Brain microvascular endothelial cell (primary cell): ENCODE results near the gene C3.
A peak's percentile ranks its signal among the peaks of the same experiment; 100 is the strongest.
"Not testable (repeated sequence)": the region's sequence is repeated elsewhere in the genome, so short reads cannot be mapped to it uniquely, and the experiment has no call there.

ENCODE experiments used
- DNase-seq: peaks from one replicate; pipeline ENCODE4 v3.0.0-alpha.2; 2020
- H3K27ac ChIP-seq: fragments of 250-450 bp; sonication (Bioruptor Pico); 2 replicates; pipeline ENCODE4 v1.5.1; 2020; ENCODE audit warnings: mild to moderate bottlenecking, moderate library complexity
- H3K27me3 ChIP-seq: fragments of 250-450 bp; sonication (Bioruptor Pico); replicated peaks from 2 replicates; pipeline ENCODE4 v1.5.1; 2020; ENCODE audit warnings: mild to moderate bottlenecking
- H3K36me3 ChIP-seq: fragments of 250-450 bp; sonication (Bioruptor Pico); replicated peaks from 2 replicates; pipeline ENCODE4 v1.5.1; 2020; ENCODE audit warnings: mild to moderate bottlenecking
- H3K4me3 ChIP-seq: 2 replicates; pipeline ENCODE4 v1.5.1; 2011; ENCODE audit warnings: low read depth, mild to moderate bottlenecking, control low read depth, low read length, moderate library complexity
- in situ Hi-C: cut with HindIII; loops from 2 replicates; pipeline ENCODE4 v1.10.0; 2017; ENCODE audit warnings: low sequenced_read_pairs, low pct_ligation_motif_present
- TF ChIP-seq, protein P1 (sequence below): IDR thresholded peaks from 2 replicates; pipeline ENCODE4 v1.5.1; 2011; ENCODE audit warnings: low read depth, mild to moderate bottlenecking, moderate library complexity, low read length, control low read depth, inconsistent platforms; ENCODE audit errors: missing control alignments

The C3 gene

GRCh38 chr19:6677883-6678689 is 42.4 kb downstream of the C3 start:
- no peak for DNase-seq
- H3K4me3 ChIP-seq: no peak overlapping the region
- no peaks in the 10 kb centered on the region for H3K36me3 ChIP-seq
- TF ChIP-seq, protein P1, sequence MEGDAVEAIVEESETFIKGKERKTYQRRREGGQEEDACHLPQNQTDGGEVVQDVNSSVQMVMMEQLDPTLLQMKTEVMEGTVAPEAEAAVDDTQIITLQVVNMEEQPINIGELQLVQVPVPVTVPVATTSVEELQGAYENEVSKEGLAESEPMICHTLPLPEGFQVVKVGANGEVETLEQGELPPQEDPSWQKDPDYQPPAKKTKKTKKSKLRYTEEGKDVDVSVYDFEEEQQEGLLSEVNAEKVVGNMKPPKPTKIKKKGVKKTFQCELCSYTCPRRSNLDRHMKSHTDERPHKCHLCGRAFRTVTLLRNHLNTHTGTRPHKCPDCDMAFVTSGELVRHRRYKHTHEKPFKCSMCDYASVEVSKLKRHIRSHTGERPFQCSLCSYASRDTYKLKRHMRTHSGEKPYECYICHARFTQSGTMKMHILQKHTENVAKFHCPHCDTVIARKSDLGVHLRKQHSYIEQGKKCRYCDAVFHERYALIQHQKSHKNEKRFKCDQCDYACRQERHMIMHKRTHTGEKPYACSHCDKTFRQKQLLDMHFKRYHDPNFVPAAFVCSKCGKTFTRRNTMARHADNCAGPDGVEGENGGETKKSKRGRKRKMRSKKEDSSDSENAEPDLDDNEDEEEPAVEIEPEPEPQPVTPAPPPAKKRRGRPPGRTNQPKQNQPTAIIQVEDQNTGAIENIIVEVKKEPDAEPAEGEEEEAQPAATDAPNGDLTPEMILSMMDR: no peak
- H3K27ac ChIP-seq: no peak overlapping the region
- no peaks in the 10 kb centered on the region for H3K27me3 ChIP-seq
- in situ Hi-C loops: no loop called here

DNA sequence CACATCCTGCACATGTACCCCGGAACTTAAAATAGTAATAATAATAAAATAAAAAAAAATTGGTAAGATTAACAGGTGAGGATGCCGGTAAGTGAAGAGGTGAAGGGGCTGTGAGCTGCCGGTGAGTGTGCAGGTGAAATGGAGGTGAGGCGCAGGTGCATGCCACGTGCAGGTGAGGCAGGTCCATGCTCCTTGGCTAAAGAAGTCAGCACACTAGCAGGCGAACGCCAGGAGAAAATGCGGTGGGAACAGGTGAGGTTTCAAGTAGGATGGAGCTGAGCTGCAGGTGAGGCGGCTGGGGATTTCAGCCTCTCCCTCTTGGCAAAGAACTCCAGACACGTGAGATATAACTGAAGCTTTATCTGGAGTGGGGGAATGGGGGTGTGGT is 43.0 kb downstream of the C3 start:
- Histone ChIP-seq H3K27me3 (no peaks in the 10 kb centered on the region), H3K4me3 (no peak overlapping the region), H3K27ac (no peak overlapping the region), H3K36me3 (no peaks in the 10 kb centered on the region)
- in situ Hi-C loops: no loop called here
- TF ChIP-seq, protein P1: no peak
- no peak for DNase-seq

- no peak for DNase-seq
- no peak overlapping the region for H3K27ac ChIP-seq
- TF ChIP-seq, protein P1: no peak
- H3K27me3 ChIP-seq: no peaks in the 10 kb centered on the region
- H3K36me3 ChIP-seq: no peaks in the 10 kb centered on the region
- in situ Hi-C loops: no loop called here
- H3K4me3 ChIP-seq: no peak overlapping the region
Measured at GRCh38 chr19:6676288-6676687, 44.2 kb downstream of the C3 start.

- no peak overlapping the region for H3K27ac ChIP-seq
- in situ Hi-C loops: no loop called here
Measured at GRCh38 chr19:6674868-6675305, 45.6 kb downstream of the C3 start.

DNA sequence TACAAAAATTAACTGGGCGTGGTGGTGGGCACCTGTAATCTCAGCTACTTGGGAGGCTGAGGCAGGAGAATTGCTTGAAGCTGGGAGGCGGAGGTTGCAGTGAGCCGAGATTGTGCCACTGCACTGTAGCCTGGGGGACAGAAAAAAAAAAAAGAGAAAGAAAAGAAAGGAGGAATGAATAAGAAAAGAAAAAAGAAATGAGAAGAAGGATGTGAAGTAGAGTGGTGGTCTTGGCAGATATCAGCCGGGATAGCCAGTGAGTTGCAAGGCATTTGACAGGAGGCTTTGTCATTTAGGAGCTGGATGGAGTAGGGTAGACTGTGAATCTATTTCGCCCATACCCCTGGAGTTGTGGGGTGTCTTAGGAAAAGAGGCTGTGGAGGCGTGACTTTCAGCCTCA is 46.0 kb downstream of the C3 start:
- DNase-seq, H3K36me3 ChIP-seq, H3K27me3 ChIP-seq, H3K27ac ChIP-seq, H3K4me3 ChIP-seq, in situ Hi-C loops: not testable (repeated sequence)

More at GRCh38 chr19:6674868-6675305, 45.6 kb downstream of the C3 start:
- no peak overlapping the region for H3K4me3 ChIP-seq
- peak; percentile 49 for DNase-seq
- H3K27me3 ChIP-seq: no peaks in the 10 kb centered on the region
- TF ChIP-seq, protein P1: no peak
- no peaks in the 10 kb centered on the region for H3K36me3 ChIP-seq

DNA sequence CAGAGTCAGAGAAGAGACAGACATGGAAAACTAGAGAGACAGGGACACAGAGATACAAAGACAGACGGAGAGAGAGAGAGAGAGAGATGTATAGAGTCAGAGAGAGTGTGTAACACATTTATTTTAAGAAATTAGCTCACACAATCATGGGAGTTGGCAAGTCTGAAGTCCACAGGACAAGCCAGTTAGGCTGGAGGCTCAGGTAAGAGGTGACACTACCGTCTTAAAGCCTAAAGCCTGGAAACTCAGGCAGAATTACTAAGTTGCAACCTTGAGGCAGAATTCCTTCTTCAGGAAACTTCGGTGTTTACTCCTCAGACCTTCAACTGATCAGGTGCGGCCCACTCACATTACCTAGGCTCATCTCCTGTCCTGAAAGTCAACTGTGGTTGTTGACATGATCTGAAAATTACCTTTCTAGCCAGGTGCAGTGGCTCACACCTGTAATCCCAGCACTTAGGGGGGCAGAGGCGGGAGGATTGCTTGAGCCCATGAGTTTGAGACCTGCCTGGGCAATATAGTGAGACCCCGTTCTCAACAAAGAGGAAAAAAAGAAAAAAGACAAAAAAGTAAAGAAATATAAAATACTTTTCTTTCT is 47.7 kb downstream of the C3 start:
- H3K4me3 ChIP-seq: no peak overlapping the region
- H3K27ac ChIP-seq: no peak overlapping the region
- TF ChIP-seq, protein P1: no peak
- H3K36me3 ChIP-seq: no peaks in the 10 kb centered on the region
- in situ Hi-C loops: no loop called here
- no peaks in the 10 kb centered on the region for H3K27me3 ChIP-seq
- DNase-seq: no peak
